Measurements from ENCODE around the gene ARHGEF11.

The ARHGEF11 gene

GRCh38 chr1:156893048-156893953 lies 152.2 kb downstream of the ARHGEF11 start, which contains the start of gene PEAR1:
Gene PEAR1, plus strand, starts transcription at chr1:156893718. Its CDS starts 10,209 bp downstream, at chr1:156903927.
- DNase-seq = no peak

- peak; percentile 25 for DNase-seq
Measured at GRCh38 chr1:156892190-156893047, 153.1 kb downstream of the ARHGEF11 start.

GRCh38 chr1:156889802-156890580 lies 155.6 kb downstream of the ARHGEF11 start:
- peak; percentile 79 for DNase-seq

- DNase-seq = no peak
Measured at GRCh38 chr1:156887734-156888133, 157.8 kb downstream of the ARHGEF11 start.

- no peak for DNase-seq
Measured at GRCh38 chr1:156887317-156887716, 158.2 kb downstream of the ARHGEF11 start.

GRCh38 chr1:156886583-156887281 lies 158.8 kb downstream of the ARHGEF11 start:
- no peak for DNase-seq

GRCh38 chr1:156885880-156886355 lies 159.6 kb downstream of the ARHGEF11 start:
- no peak for DNase-seq

GRCh38 chr1:156885314-156885713 lies 160.2 kb downstream of the ARHGEF11 start:
- DNase-seq = no peak

Data from NCI-H2029 treated with DMSO at 0.1 percent for 48 hours (cell line).